Mesenchymal stem cell (in vitro differentiated cells and primary cell): ENCODE data around the gene WNT2.

Experiments used
- DNase-seq: peaks from one replicate; pipeline ENCODE4 v3.0.0-alpha.2; 2013
- H2AFZ ChIP-seq: one replicate; pipeline ENCODE4 v1.6.1; 2013; ENCODE audit warnings: low read depth, mild to moderate bottlenecking, control low read depth, inconsistent platforms, low read length, moderate library complexity
- H2AK5ac ChIP-seq: 2 replicates; pipeline ENCODE4 v1.6.1; 2013; ENCODE audit warnings: low read length, moderate library complexity, mild to moderate bottlenecking, inconsistent platforms; ENCODE audit not compliant: severe bottlenecking
- H2BK120ac ChIP-seq: one replicate; pipeline ENCODE4 v1.6.1; 2013; ENCODE audit warnings: low read depth, mild to moderate bottlenecking, inconsistent platforms, low read length, moderate library complexity
- H2BK12ac ChIP-seq, 2 experiments: one replicate each; pipeline ENCODE4 v1.6.1; 2013; ENCODE audit warnings: inconsistent platforms in 2 of 2, low read length in 2 of 2, mild to moderate bottlenecking in 2 of 2, moderate library complexity in 2 of 2, control low read depth in 1 of 2
- H2BK15ac ChIP-seq: one replicate; pipeline ENCODE4 v1.6.1; 2013; ENCODE audit warnings: mild to moderate bottlenecking, low read depth, inconsistent platforms; ENCODE audit not compliant: poor library complexity, severe bottlenecking
- H2BK5ac ChIP-seq: 2 replicates; pipeline ENCODE4 v1.6.1; 2013; ENCODE audit warnings: low read depth, mild to moderate bottlenecking, low read length, control low read depth, inconsistent platforms; ENCODE audit not compliant: poor library complexity, severe bottlenecking
- H3K14ac ChIP-seq, 2 experiments: one replicate each; pipeline ENCODE4 v1.6.1; 2013; ENCODE audit warnings: inconsistent platforms in 2 of 2, low read length in 2 of 2, control low read depth in 1 of 2, mild to moderate bottlenecking in 1 of 2, moderate library complexity in 1 of 2
- H3K18ac ChIP-seq, 2 experiments: one replicate each; pipeline ENCODE4 v1.6.1; 2013; ENCODE audit warnings: inconsistent platforms in 2 of 2, low read length in 2 of 2, control low read depth in 1 of 2, low read depth in 1 of 2, mild to moderate bottlenecking in 1 of 2
- H3K23ac ChIP-seq, 2 experiments: one replicate each; pipeline ENCODE4 v1.6.1; 2013; ENCODE audit warnings: inconsistent platforms in 2 of 2, low read length in 2 of 2, mild to moderate bottlenecking in 2 of 2, moderate library complexity in 2 of 2, control low read depth in 1 of 2
- H3K27ac ChIP-seq: 2 replicates; pipeline ENCODE4 v1.5.1; 2013; ENCODE audit warnings: mild to moderate bottlenecking, moderate library complexity, low read length, control low read depth, inconsistent platforms; ENCODE audit not compliant: poor library complexity, severe bottlenecking
- H3K27me3 ChIP-seq, 2 experiments: 2 replicates each; pipeline versions ENCODE4 v1.6.1 to v1.7.0; 2013; ENCODE audit warnings: low read length in 2 of 2, mild to moderate bottlenecking in 2 of 2, moderate library complexity in 2 of 2, control low read depth in 1 of 2, inconsistent platforms in 1 of 2; ENCODE audit not compliant: control insufficient read depth in 1 of 2, insufficient read depth in 1 of 2
- H3K36me3 ChIP-seq, 2 experiments: 2 replicates each; pipeline versions ENCODE4 v1.6.1 to v1.7.0; 2013; ENCODE audit warnings: low read length in 2 of 2, control low read depth in 1 of 2, inconsistent platforms in 1 of 2, low read depth in 1 of 2, mild to moderate bottlenecking in 1 of 2; ENCODE audit not compliant: insufficient read depth in 2 of 2, control insufficient read depth in 1 of 2
- H3K4ac ChIP-seq, 2 experiments: one replicate each; pipeline ENCODE4 v1.6.1; 2013; ENCODE audit warnings: inconsistent platforms in 2 of 2, low read length in 2 of 2, mild to moderate bottlenecking in 2 of 2, moderate library complexity in 2 of 2, control low read depth in 1 of 2, low read depth in 1 of 2
- H3K4me1 ChIP-seq: 2 replicates; pipeline ENCODE4 v1.6.1; 2013; ENCODE audit warnings: low read depth, low read length, control low read depth; ENCODE audit not compliant: control insufficient read depth, insufficient read depth
- H3K4me2 ChIP-seq: 2 replicates; pipeline ENCODE4 v1.6.1; 2013; ENCODE audit warnings: low read length, mild to moderate bottlenecking, inconsistent platforms; ENCODE audit not compliant: poor library complexity, severe bottlenecking
- H3K4me3 ChIP-seq, 2 experiments: 2 replicates each; pipeline versions ENCODE4 v1.5.1 to v1.7.0; 2013; ENCODE audit warnings: low read length in 2 of 2, mild to moderate bottlenecking in 2 of 2, control low read depth in 1 of 2, low read depth in 1 of 2; ENCODE audit not compliant: insufficient read depth in 1 of 2
- H3K79me1 ChIP-seq: replicated peaks from 2 replicates; pipeline ENCODE4 v1.6.1; 2013; ENCODE audit warnings: mild to moderate bottlenecking, control low read depth, low read length, inconsistent platforms; ENCODE audit not compliant: poor library complexity, severe bottlenecking
- H3K9ac ChIP-seq: 2 replicates; pipeline ENCODE4 v1.7.0; 2013; ENCODE audit warnings: mild to moderate bottlenecking, low read length, moderate library complexity
- H3K9me3 ChIP-seq: 2 replicates; pipeline ENCODE4 v1.7.0; 2013; ENCODE audit warnings: mild to moderate bottlenecking, low read length; ENCODE audit not compliant: control insufficient read depth
- H4K8ac ChIP-seq: one replicate; pipeline ENCODE4 v1.6.1; 2013; ENCODE audit warnings: inconsistent platforms, mild to moderate bottlenecking, low read length, moderate library complexity
- H4K91ac ChIP-seq: one replicate; pipeline ENCODE4 v1.6.1; 2013; ENCODE audit warnings: mild to moderate bottlenecking, low read length, inconsistent platforms
- WGBS: methylation state at CpG from one replicate; pipeline ENCODE4 v1.1.7; 2013; ENCODE audit warnings: mixed read lengths; 5-methylcytosine and 5-hydroxymethylcytosine counted together

Gene WNT2

DNA sequence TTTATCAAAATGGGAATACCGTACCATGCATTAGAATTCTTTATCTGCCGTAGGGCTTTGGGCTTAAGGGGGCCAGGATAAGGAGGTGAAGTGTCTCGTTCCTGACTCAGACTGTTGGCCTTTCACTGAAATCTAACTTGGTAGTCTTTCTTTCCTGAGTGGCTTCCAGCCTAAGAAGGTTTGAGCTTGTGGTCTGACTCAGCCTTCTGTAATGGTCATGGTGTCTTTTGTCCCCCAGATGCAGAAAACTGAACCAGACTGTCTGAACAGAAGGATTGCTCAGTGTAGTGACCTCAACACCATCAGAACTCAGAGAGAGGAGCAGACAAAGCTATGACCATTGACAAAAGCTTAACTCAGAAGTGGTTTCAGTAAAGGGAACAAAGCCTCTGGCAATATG, 39.5 kb downstream of the WNT2 start:
- WGBS = 23% methylated on average over 3 of the region's 3 CpGs
- no peak overlapping the region for H4K91ac ChIP-seq
- no peaks in the 10 kb centered on the region for H3K27me3 ChIP-seq
- H3K4ac ChIP-seq = no peak overlapping the region
- peaks cover 2% of the 10 kb centered on the region for H3K4me1 ChIP-seq
- H4K8ac ChIP-seq = no peak overlapping the region
- H3K4me2 ChIP-seq = no peak overlapping the region
- no peak overlapping the region for H3K23ac ChIP-seq
- no peak overlapping the region for H2BK15ac ChIP-seq
- H2AK5ac ChIP-seq = no peak overlapping the region
- H3K79me1 ChIP-seq = no peaks in the 10 kb centered on the region
- no peak overlapping the region for H2BK5ac ChIP-seq
- H3K36me3 ChIP-seq = no peaks in the 10 kb centered on the region
- no peak overlapping the region for H3K4me3 ChIP-seq
- no peaks in the 10 kb centered on the region for H3K9me3 ChIP-seq
- no peak overlapping the region for H3K14ac ChIP-seq
- H2AFZ ChIP-seq = no peak overlapping the region
- DNase-seq = peak; percentile 87
- peak overlapping the region in 1 of 2 experiments; percentile 61 for H3K18ac ChIP-seq
- H3K9ac ChIP-seq = no peak overlapping the region
- H2BK120ac ChIP-seq = no peak overlapping the region
- H3K27ac ChIP-seq = peak overlapping the region; percentile 8
- no peak overlapping the region for H2BK12ac ChIP-seq

DNA sequence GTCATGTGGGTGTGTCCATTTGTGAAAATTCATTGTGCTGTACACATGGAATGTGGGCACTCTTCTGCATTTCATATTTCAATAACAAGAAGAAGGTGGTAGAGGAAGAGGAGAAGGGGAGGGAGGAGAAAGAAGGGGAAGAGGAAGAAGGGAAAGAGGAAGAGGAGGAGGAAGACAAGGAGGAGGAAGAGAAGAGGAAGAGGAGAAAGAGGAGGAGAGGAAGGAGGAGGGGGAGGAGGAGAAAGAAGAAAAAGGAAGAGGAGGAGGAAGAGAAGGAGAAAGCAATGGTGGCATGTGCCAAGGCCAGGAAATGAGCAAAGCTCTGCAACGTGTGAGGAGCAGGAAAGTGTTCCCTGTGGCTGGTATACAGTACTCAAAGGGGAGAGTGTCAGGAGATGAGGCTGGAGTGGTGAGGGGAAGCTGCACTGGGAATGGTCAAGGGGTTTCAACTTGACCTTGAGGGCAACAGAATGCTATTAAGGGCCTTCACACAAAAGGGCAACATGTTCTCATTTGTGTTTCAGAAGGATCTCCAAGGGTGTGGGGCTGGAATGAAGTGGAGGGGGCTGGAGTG, 40.5 kb downstream of the WNT2 start:
- peak overlapping the region in 1 of 2 experiments; percentile 39 for H2BK12ac ChIP-seq
- H3K27ac ChIP-seq = no peak overlapping the region
- no peaks in the 10 kb centered on the region for H3K9me3 ChIP-seq
- H2AK5ac ChIP-seq = no peak overlapping the region
- no peak overlapping the region for H2BK120ac ChIP-seq
- no peak overlapping the region for H3K9ac ChIP-seq
- H3K4ac ChIP-seq = no peak overlapping the region
- H2AFZ ChIP-seq = no peak overlapping the region
- no peak for DNase-seq
- H2BK15ac ChIP-seq = no peak overlapping the region
- no peaks in the 10 kb centered on the region for H3K36me3 ChIP-seq
- H3K79me1 ChIP-seq = no peaks in the 10 kb centered on the region
- no peak overlapping the region for H3K18ac ChIP-seq
- no peak overlapping the region for H2BK5ac ChIP-seq
- H4K8ac ChIP-seq = no peak overlapping the region
- H3K27me3 ChIP-seq = no peaks in the 10 kb centered on the region
- no peak overlapping the region for H4K91ac ChIP-seq
- no peak overlapping the region for H3K4me2 ChIP-seq
- no peak overlapping the region for H3K4me3 ChIP-seq
- H3K4me1 ChIP-seq = peaks cover 2% of the 10 kb centered on the region
- H3K14ac ChIP-seq = peak overlapping the region in 1 of 2 experiments; percentile 83
- WGBS = 64% methylated on average over 1 of the region's 1 CpG
- no peak overlapping the region for H3K23ac ChIP-seq

DNA sequence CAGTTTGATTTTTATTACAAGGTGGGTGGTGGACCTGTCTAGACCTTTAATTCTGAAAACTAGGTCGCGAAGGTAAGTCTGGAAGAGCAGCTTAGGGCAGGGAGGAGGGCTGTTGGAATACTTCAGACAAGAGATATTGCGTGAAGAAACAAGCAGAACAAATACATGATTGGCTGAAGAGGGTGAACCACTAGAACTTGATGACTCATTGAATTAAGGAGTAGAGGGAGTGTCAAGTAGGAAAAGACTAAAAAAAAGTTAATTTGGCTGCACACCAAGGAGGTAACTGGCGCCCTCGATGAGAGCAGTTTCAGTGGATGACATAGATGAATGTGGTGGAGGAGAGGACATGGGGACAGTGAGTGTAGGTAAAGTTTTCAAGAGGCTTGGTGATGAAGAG, 41.3 kb downstream of the WNT2 start:
- Histone ChIP-seq H3K4me1 (peaks cover 2% of the 10 kb centered on the region), H2AFZ (no peak overlapping the region), H4K91ac (no peak overlapping the region), H2BK15ac (no peak overlapping the region), H3K4me3 (no peak overlapping the region), H3K14ac (no peak overlapping the region), H3K27ac (no peak overlapping the region), H3K4me2 (no peak overlapping the region), H4K8ac (no peak overlapping the region), H2BK120ac (no peak overlapping the region), H3K36me3 (no peaks in the 10 kb centered on the region), H3K9me3 (no peaks in the 10 kb centered on the region), H3K79me1 (no peaks in the 10 kb centered on the region), H3K4ac (peak overlapping the region in 1 of 2 experiments; percentile 33), H3K27me3 (no peaks in the 10 kb centered on the region), H2BK5ac (no peak overlapping the region), H3K9ac (no peak overlapping the region), H3K23ac (no peak overlapping the region), H2BK12ac (no peak overlapping the region), H2AK5ac (no peak overlapping the region), H3K18ac (no peak overlapping the region)
- 92% methylated on average over 5 of the region's 5 CpGs for WGBS
- peak; percentile 16 for DNase-seq

DNA sequence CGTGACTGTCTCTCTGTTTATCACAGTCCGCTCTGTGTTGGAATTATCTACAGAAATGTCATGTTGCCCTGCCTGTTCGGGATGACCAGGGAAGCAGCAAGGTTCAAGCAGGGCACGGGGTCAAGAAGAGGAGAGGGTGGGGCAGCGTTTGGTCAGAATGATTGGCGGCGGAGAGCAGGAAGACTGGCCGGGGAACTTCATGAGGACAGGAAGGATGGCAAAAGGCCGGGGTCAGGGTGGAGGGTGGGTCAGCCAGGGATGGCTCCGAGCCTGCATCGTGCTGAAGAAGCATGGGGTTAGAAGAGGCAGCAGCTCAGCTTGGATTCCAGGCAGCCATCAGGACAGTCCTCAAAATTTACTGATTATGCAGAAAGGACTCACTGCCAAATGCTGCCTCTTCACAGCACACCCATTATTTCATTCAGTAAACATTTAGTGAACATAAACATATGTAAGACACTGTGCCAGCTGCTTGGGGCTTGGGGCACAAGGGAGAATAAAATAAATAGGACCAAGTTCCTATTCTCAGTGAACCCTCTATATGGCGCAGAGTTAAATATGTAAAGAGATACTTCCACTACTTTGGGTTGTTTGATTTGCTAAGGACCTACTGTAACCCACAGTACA, 42.8 kb downstream of the WNT2 start:
- peak overlapping the region in 1 of 2 experiments; percentile 34 for H3K4me3 ChIP-seq
- no peak overlapping the region for H3K27ac ChIP-seq
- H3K27me3 ChIP-seq = no peaks in the 10 kb centered on the region
- H3K18ac ChIP-seq = no peak overlapping the region
- H2AK5ac ChIP-seq = no peak overlapping the region
- no peak overlapping the region for H3K4ac ChIP-seq
- H3K79me1 ChIP-seq = no peaks in the 10 kb centered on the region
- no peak overlapping the region for H4K91ac ChIP-seq
- no peak overlapping the region for H3K14ac ChIP-seq
- 88% methylated on average over 12 of the region's 12 CpGs for WGBS
- H3K9me3 ChIP-seq = no peaks in the 10 kb centered on the region
- no peak for DNase-seq
- H2BK120ac ChIP-seq = no peak overlapping the region
- no peak overlapping the region for H2AFZ ChIP-seq
- H3K23ac ChIP-seq = no peak overlapping the region
- H3K9ac ChIP-seq = peak overlapping the region; percentile 40
- H3K4me1 ChIP-seq = peaks cover 2% of the 10 kb centered on the region
- no peak overlapping the region for H3K4me2 ChIP-seq
- no peak overlapping the region for H2BK15ac ChIP-seq
- H3K36me3 ChIP-seq = no peaks in the 10 kb centered on the region
- no peak overlapping the region for H2BK5ac ChIP-seq
- H2BK12ac ChIP-seq = no peak overlapping the region
- no peak overlapping the region for H4K8ac ChIP-seq
